Transverse colon (tissue), 3 donors: ENCODE data around the gene RETREG3.

Experiments used
- EP300 ChIP-seq: sonication (generic); formaldehyde crosslinking; IDR thresholded peaks from one replicate; pipeline ENCODE4 v1.6.1; 2017; ENCODE audit warnings: antibody characterized with exemption, low read depth
- POLR2A ChIP-seq: fragments of 450-650 bp; IDR thresholded peaks from one replicate; pipeline ENCODE4 v1.6.1; 2016; ENCODE audit warnings: antibody characterized with exemption, mild to moderate bottlenecking, moderate library complexity
- TF ChIP-seq, protein P1 (sequence below), 5 experiments: fragments of 200-600 bp in 3 of 5; fragments of 450-650 bp in 2 of 5; sonication (generic) in 3 of 5; IDR thresholded peaks; 1 replicate in 2 of 5; 2 replicates in 3 of 5; pipeline ENCODE4 v1.5.1; 2016 to 2017; ENCODE audit warnings: antibody characterized with exemption in 5 of 5, inconsistent platforms in 3 of 5, mild to moderate bottlenecking in 2 of 5, moderate library complexity in 1 of 5

GRCh38 chr17:42632949-42633444 lies 23.8 kb upstream of the RETREG3 start:
- TF ChIP-seq POLR2A (no peak), EP300 (no peak)
- TF ChIP-seq, protein P1, sequence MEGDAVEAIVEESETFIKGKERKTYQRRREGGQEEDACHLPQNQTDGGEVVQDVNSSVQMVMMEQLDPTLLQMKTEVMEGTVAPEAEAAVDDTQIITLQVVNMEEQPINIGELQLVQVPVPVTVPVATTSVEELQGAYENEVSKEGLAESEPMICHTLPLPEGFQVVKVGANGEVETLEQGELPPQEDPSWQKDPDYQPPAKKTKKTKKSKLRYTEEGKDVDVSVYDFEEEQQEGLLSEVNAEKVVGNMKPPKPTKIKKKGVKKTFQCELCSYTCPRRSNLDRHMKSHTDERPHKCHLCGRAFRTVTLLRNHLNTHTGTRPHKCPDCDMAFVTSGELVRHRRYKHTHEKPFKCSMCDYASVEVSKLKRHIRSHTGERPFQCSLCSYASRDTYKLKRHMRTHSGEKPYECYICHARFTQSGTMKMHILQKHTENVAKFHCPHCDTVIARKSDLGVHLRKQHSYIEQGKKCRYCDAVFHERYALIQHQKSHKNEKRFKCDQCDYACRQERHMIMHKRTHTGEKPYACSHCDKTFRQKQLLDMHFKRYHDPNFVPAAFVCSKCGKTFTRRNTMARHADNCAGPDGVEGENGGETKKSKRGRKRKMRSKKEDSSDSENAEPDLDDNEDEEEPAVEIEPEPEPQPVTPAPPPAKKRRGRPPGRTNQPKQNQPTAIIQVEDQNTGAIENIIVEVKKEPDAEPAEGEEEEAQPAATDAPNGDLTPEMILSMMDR (IDR thresholded peaks at IDR 0.05): no peak
